ENCODE results near the gene LIN28B.
"Not testable (repeated sequence)": the region's sequence is repeated elsewhere in the genome, so short reads cannot be mapped to it uniquely, and the experiment has no call there.

LIN28B gene, protein sequence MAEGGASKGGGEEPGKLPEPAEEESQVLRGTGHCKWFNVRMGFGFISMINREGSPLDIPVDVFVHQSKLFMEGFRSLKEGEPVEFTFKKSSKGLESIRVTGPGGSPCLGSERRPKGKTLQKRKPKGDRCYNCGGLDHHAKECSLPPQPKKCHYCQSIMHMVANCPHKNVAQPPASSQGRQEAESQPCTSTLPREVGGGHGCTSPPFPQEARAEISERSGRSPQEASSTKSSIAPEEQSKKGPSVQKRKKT

DNA sequence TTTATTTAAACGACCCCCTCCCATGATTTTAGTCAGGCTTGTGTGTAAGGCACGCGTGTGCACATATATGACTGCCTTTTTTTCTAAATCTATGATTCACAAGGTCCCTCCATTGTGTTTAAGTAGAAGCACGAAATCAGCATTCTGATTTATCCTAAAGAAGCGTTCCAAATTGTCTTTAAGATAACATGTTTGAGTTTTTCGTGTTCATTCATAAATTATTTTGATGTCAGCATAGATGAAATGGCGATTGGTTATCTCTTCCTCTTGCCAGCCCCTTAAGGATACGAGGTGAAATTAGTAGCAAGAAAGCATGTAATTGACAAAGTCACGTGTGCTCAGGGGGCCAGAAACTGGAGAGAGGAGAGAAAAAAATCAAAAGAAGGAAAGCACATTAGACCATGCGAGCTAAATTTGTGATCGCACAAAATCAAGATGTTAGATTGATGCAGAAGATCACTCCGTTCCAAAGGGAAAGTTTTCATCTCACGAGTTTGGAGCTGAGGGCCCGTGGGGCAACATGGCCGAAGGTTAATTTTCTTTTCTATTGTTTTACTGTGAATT, at the start of gene LIN28B:
Gene LIN28B (plus strand): TSS at position 377 of the 564 bp plus-strand sequence. CDS start 144 bp downstream, at position 521.
- DNase-seq (ENCODE audit: insufficient read length, low spot score) (no peak), FAIRE-seq (no peak)

DNA sequence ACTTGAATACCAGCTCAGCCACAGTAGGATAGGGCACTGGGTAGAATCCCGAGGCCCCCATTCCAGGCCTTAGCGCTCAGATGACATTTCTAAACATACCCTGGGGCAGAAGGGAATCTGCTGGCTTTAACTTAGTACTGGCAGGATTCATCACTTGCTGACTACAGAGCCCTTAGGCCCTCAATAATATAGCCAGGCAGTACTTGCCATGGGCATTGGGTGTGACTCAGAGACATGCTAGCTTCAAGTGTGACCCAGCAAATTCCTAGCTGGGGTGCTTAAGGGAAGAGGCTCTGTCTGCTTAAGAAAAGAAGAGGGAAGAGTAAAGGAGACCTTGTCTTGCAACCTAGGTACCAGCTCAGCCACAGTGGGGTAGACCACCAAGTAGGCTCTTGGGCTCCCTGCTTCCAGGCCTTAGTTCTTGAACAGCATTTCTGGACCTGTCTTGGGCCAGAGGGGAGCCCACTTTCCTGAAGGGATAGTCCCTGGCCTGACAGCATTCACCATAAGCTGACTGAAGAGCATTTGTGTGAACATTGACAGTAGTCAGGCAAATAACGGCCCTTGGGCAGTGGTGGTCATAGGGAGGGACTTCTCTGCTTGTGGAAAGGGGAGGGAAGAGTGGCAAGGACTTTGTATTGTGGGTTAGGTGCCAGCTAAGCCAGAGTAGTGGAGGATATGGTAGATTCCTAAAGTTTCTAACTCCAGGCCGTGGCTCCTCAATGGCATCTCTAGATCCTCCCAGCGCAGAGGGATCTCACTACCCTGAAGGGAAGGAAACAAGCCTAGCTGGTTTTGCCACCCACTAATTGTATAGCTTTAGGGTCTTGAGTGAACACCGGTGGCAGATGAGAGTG, 48.6 kb upstream of the LIN28B start:
- DNase-seq (ENCODE audit: insufficient read length, low spot score): no peak
- no peak for FAIRE-seq

DNA sequence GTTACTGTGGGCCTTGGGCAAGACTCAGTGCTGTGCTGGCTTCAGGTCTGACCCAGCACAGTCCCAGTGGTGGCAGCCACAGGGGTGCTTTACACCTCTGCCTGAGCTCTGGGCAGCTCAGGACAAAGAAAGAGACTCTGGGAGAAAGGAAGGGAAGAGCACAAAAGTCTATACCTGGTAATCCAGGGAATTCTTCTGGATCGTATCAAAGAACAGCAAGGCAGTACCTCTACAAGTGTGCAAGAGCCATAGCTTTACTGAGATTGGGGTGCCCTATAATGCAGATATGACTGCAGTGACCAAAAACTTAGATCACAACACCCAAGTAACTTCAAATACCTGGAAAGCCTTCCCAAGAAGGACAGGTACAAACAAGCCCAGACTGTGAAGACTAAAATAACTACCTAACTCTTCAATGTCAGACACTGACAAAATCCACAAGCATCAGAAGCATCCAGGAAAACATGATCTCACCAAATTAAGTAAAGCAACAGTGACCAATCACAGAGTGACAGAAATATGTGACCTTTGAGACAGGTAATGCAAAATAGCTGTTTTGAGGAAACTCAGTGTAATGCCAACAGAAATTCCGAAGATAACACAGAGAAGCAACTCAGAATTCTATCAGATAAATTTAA, 47.9 kb upstream of the LIN28B start:
- DNase-seq (ENCODE audit: insufficient read length, low spot score) (no peak), FAIRE-seq (no peak)

DNA sequence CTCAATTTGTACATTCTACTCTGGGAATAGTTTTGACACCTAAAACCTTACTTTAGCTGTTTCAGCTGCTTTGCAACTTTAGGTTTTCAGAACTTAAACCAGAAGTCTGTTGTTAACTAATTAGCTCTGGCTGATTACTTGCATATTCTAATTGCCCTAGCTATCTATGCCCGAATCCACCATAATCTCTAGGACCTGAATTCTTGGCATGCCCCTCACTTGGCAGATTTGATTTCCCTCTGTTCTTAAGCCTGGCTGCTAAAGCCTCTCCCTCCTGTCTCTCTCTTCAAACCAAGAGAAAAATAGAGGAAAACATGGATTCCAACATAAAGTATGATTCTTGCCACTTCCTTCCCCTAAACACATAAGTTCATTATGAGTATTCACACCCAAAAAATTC, 35.0 kb upstream of the LIN28B start:
- DNase-seq (ENCODE audit: insufficient read length, low spot score) (no peak), FAIRE-seq (no peak)

DNA sequence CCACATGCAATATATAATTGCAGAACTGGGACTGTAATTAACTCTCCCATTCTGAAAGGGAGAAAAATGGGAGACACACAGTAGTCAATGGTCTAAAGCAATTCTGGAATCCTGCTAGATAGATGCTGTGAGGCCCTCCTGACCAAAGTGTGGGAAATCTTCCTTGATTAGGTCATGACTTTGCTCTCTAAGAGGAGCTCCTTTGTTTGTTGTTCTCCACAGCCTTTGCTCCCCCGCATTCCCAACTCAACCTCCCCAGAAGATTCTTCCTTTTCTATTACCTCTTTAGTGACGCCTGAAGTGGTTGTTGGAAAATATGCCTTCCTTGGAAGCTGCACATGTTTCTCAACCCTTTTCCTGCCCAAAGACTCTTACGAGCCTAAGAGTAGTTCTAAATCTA, 28.8 kb upstream of the LIN28B start:
- DNase-seq (ENCODE audit: insufficient read length, low spot score) (no peak), FAIRE-seq (no peak)

DNA sequence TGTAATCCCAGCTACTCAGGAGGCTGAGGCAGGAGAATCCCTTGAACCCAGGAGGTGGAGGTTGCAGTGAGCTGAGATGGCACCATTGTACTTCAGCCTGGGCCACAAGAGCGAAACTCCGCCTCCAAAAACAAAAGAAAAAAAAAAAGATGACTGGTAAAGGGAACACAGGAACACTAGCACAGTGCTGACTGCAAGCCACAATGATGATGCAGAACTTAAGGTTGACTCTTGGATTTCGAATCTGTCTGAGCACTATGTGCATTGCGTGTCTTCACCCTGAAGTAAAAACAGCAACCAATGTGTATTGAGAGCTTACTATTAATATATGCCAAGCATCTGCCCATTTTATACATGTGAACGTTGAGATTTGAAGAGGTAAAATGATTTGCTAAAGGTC, 27.6 kb upstream of the LIN28B start:
- DNase-seq (ENCODE audit: insufficient read length, low spot score) (no peak), FAIRE-seq (no peak)

DNA sequence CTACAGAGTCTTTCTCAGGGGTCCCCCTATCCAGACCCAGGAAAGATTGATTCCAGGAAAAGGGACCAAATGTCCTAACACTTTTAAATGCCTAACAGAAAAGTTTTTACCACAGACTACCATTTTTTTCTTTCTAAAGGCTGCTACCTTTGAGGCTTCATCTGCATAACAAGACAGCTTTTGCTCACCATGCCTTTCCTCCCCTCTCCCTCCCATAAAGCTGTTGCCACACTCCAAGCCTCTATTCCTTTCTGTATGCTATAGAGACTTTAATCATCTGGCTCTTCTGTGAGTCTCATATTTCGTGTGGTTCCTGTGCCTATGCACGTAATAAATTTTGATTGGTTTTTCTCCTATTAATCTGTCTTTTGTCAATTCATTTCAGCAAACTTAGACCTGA, 26.0 kb upstream of the LIN28B start:
- DNase-seq (ENCODE audit: insufficient read length, low spot score) (no peak), FAIRE-seq (no peak)

DNA sequence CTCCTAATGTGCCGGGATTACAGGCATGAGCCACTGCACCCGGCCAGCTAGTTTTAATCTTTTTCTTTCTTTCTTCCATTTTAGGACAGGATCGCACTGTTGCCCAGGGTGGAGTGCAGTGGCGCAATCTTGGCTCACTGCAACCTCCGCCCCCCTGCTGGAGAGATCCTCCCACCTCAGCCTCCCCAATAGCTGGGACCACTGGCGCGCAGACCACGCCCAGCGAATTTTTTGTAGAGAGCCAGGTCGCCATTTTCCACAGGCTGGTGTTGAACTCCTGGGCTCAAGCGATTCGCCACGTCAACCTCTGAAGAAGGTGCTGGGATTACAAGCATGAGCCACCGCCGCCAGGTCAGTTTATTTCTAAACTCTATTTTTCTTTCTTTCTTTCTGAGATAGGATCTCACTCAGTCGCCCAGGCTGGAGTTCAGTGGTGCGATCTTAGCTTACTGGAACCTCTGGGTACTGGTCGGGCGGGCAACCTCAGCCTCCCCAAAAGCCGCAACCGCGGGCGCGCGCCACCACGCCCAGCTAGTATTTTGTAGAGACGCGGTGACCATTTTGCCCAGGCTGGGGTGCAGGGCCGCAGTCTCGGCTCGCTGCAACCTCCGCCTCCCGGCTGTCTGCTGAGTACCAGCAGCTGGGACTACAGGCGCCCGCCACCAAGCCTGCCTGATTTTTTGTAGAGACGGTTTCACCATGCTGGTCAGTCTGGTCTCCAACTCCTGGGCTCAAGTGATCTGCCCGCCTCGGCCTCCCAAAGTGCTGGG, 20.0 kb upstream of the LIN28B start:
- DNase-seq (ENCODE audit: insufficient read length, low spot score): no peak
- no peak for FAIRE-seq

DNA sequence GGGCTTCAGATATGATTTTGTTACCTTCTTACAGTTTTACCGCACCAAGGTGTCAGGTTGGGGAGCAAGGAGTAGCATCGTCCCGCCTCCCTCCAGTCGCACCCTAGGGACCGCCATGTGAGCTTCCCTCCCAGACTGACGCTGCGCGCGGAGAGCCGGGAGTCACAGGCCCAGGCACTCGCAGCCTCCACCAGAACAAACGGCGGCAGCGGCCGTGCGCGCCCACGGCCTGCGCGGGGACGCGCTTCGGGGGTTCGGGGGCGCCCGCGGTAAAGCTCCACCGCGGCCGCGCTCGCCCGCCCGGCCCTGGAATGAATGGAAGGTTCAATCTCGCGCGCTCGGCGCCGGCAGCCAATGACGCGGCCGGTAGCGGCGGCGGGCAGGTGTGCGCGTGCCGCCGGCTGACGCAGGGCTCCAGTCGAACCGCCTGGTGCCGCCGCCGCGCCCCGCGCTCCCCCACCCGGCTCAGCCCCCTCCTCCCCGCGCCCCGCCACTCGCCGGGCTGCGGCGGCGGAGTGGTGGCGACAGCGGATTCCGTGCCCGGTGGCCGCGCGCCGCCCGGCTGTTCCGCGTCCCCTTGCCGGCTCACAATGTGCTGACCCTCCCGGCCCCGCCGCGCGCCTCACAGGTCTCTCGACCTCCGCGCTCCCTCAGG, 16.5 kb upstream of the LIN28B start:
- no peak for FAIRE-seq
- no peak for DNase-seq (ENCODE audit: insufficient read length, low spot score)

DNA sequence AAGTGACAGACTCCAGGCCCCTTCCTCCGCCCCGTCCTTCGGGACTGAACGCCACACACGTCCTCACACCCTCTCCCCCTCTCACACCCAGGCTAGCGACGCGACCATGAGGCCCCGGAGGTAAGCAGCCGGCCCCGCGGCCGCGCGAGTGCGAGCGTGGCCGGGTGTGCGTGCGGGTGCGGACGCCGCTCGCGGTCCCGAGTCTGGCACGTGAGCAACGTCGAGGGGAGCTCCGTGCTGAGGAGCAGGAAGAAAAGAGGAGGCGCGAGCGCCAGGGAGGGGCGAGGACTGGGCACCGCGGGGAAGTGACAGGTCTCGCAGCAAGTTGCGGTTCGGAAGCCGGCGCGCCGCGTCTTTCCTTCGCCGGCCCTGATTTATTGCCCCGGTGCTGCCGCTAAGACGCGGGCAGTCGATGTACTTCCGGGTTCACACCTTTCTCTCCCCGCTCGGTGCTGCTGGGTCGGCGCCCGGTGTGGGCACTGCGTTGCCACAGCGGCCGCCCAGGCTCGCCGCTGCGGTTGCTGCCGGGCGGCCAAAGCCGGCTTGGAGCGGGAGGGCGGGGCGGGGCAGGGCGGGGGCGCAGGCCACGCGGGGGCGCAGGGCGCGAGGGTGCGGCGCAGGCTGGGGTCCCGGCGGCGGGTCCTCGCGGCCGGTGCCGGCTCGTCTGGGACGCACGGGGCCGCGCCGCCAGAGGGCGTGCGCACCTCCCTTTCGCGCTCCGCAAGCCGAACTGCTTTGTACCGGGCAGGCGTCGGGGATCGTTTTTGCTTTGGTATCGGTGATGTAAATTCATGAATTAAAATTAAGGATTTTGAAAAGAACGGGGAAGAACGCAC, 15.8 kb upstream of the LIN28B start:
- FAIRE-seq: no peak
- peak; percentile 55 for DNase-seq (ENCODE audit: insufficient read length, low spot score)

DNA sequence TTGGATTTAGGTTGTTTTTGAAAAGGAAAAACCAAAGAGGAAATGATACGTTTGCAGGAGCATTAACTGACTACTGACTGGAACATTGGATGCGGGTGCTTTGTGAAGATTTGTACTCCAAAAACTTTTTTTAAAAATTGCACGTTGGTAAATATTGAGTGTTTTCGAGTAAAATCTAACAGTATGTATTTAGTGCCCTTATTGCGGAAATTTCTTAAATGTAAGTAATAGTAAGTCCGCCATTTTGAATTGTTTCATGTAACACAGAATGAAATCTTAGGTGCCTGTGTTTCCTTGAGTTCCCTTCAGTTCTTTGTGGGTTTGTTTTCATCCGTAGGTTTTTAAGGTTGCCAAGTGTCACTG, 15.2 kb upstream of the LIN28B start:
- FAIRE-seq: peak; percentile 35
- no peak for DNase-seq (ENCODE audit: insufficient read length, low spot score)

DNA sequence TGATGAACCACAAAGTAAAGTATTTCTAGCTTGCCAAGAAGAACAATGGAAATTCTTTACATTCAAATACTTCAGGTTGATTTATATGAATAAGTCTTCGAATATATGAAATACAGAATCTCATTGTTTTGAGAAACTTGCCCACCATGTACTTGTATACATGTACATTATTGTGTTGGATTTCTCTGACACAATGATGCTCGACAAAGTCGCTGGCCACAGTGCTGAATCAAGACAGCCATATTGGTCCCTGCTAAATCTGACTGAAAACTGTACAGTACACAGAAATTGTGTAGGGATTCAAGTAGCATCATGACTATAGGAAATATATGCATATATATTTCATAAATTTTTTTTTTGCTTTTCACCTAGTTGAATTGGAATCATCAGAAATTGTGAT, 13.1 kb upstream of the LIN28B start:
- no peak for FAIRE-seq
- DNase-seq (ENCODE audit: insufficient read length, low spot score): no peak

DNA sequence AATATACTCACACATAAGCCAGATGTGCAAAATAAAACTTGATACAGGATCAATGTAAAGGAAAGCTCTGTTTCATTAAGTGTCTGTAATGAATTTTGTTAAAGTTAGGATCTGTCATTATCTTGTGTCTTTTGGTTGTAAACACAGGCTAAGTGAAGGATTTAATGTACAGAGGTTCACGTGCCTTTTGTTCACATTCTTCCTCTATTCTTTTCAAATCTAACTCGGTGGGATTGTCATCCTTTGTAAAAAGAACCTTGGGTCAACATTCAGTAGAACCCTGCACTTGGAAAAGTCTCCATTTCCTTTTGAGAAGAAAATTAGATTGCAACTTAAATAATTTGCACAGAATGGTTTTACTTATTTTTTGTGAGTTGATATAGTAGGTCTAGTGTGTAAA, 7.7 kb upstream of the LIN28B start:
- FAIRE-seq: no peak

DNA sequence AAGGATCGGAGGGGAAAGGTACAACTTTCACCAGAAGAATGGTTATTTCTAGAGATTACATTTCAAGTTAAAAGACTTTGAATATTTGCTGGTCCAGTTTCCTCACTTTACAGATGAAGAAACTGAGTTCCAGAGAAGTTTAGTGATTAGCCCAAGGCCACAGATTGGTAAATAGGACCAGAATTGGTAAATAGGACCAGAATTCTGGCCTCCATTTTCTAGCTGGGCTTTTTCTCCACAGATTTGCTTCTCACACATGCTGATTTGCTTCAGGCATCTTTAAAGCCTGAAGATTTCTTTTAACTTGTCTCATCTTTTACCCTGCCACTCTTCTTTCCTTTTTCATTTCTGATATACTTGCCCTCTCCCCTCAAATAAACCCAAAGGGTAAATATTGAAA, 5.2 kb upstream of the LIN28B start:
- no peak for FAIRE-seq
- DNase-seq (ENCODE audit: insufficient read length, low spot score): no peak

More for the DNA sequence above, 7.7 kb upstream of the LIN28B start:
- DNase-seq (ENCODE audit: insufficient read length, low spot score): no peak

DNA sequence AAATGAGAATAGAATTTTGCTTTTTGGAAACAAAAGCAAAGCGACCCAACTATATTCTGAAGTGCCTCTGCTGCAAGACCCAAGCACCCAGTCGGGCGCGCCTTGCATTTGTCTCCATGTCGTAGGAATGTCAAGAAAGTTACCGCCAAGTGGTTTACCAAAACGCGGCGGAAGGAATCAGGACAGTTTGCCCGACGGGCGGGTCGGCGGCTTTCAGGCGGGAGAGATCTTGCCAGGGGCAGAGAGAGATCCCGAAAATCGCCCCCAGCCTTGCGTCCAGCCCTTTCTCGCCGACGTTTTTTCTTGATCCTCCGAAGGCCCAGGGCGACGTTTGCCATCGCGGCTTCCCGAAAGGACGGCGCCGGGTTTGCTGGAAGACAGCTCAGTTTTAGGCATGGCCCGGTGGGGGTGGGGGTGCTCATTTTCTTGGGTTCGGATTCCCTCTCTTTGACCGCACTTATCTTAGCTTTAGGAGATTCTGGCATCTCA, 4.0 kb upstream of the LIN28B start:
- DNase-seq (ENCODE audit: insufficient read length, low spot score) (no peak), FAIRE-seq (no peak)

DNA sequence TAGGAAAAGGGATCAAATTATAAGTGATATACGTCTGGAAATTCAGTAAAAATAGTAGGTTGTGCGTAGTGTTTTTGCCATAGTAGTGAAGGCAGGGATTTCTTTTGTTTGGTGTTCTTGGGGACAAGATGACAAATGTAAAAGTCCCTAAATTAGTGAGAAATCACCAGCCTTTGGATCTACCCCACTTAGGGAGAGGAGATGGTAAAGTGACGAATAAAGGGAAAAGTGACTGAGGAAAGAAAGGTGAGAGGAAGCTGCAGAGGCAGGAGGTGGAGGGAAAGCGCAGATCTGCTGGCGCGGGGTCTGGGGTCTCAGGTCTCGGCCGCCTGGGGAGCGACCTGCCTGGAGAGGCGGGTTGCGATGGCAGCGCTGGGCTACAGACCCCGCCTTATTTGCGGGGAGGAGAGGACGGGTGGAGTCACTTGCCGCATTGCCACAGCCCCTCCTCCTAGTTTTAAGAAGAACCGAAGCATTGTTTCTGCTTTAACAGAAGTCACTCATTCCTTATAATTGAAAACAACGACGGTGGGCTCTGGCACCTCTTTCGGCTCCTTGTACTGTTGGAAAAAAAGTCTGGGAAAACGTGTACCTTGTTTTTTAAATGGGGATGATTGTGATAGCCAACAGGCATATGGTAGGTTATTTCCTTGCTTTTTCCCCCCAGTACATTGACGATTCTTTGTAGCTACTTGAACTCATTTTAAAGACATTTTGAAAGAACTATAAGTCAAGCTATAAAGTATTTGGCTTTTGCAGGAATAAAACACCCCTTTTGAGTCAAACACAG, 3.3 kb upstream of the LIN28B start:
- FAIRE-seq; DNase-seq (ENCODE audit: insufficient read length, low spot score): not testable (repeated sequence)

DNA sequence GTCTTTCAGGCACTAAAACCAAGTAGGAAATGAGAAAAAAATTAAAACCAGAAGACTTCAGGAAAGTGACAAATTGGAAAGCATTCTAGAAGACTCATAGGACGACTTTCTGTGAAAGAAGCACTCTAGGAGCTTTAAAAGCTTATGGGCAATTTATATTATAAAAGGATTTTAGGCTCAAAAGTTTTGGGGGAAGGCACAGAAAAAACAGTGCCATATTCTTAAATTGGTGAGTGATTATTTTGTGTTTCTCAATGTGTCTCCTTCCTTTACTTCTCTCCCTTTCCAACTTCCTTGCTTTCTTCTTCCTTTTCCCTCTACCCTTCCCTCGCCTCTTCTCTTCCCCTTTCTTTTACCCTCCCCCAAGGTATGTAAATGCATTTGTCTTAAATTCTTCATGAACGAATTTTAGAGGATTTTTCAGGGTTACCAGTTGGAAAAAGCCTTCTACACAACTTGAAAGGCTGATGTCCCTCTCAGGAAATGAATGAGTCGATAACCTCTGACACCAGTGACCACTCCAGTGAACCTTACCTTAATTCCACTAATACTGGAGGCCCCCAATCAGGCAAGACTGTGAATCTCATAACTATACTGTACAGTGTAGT, 2.6 kb upstream of the LIN28B start:
- FAIRE-seq (no peak), DNase-seq (ENCODE audit: insufficient read length, low spot score) (no peak)

DNA sequence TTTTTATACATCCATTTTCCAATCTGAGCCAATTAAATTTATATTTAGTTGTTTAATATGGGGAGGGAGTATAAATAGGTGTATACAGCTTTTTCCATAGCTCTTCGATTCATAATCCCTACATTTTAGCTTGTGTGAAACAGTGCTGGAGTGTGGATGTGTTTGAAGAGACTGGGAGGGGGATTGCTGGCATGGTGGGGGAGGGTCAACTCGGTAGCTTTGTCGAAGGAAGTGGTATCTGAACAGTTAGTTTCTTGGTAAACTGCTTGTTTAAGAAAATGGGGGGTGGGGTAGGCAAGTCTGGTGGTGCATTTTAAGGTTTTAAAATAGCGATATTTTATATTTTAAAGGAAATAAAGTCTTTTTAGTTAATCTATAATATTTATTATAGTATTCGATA, 1.4 kb upstream of the LIN28B start:
- DNase-seq (ENCODE audit: insufficient read length, low spot score) (no peak), FAIRE-seq (no peak)

All from GM19239 (cell line).